Glutamatergic neuron (in vitro differentiated cells): ENCODE results near the gene SLC16A6. TPM values are rescaled to one million over a fixed set of nuclear protein-coding genes. Genes with fewer than 3 reads are reported as not detected.
A peak's percentile ranks its signal among the peaks of the same experiment; 100 is the strongest.
"Not testable (repeated sequence)": the region's sequence is repeated elsewhere in the genome, so short reads cannot be mapped to it uniquely, and the experiment has no call there.

Source experiments
- DNase-seq: peaks from one replicate; pipeline ENCODE4 v3.0.0; 2022
- H3K27ac Mint-ChIP-seq: one replicate; pipeline ENCODE4 v1.8.0; 2020; ENCODE audit warnings: mild to moderate bottlenecking, mixed read lengths, inconsistent platforms; ENCODE audit not compliant: unreplicated experiment
- H3K27me3 Mint-ChIP-seq: one replicate; pipeline ENCODE4 v1.8.0; 2020; ENCODE audit warnings: mild to moderate bottlenecking, moderate library complexity, mixed read lengths, inconsistent platforms; ENCODE audit not compliant: unreplicated experiment
- H3K36me3 Mint-ChIP-seq: one replicate; pipeline ENCODE4 v1.8.0; 2020; ENCODE audit warnings: mild to moderate bottlenecking, mixed read lengths, inconsistent platforms; ENCODE audit not compliant: unreplicated experiment
- H3K4me1 Mint-ChIP-seq: one replicate; pipeline ENCODE4 v1.8.0; 2020; ENCODE audit warnings: mild to moderate bottlenecking, low read depth, mixed read lengths, inconsistent platforms; ENCODE audit not compliant: unreplicated experiment
- H3K4me3 Mint-ChIP-seq: one replicate; pipeline ENCODE4 v1.8.0; 2020; ENCODE audit warnings: mild to moderate bottlenecking, mixed read lengths, inconsistent platforms; ENCODE audit not compliant: unreplicated experiment
- H3K9me3 Mint-ChIP-seq: one replicate; pipeline ENCODE4 v1.8.0; 2020; ENCODE audit warnings: mild to moderate bottlenecking, moderate library complexity, mixed read lengths, inconsistent platforms; ENCODE audit not compliant: unreplicated experiment
- long read RNA-seq: library from polyadenylated mRNA; unstranded; transcript quantifications from one replicate; pipeline ENCODE4 v2.0.0, GENCODE V29; 2020; ENCODE audit not compliant: unreplicated experiment
- total RNA-seq: library from RNA; stranded (reverse); fragmentation: NEBNext Ultra II Directional; extraction: Animal tissue kit (Norgen Biotek cat#: 25700); gene quantifications from one replicate; pipeline ENCODE4 v1.2.1, GENCODE V29; 2021; ENCODE audit not compliant: unreplicated experiment
- TF ChIP-seq, protein P1 (sequence below): fragments of 200-600 bp; sonication (generic); IDR thresholded peaks from one replicate; pipeline ENCODE4 v1.5.0; 2021; ENCODE audit not compliant: partially characterized antibody, unreplicated experiment

Gene SLC16A6, protein sequence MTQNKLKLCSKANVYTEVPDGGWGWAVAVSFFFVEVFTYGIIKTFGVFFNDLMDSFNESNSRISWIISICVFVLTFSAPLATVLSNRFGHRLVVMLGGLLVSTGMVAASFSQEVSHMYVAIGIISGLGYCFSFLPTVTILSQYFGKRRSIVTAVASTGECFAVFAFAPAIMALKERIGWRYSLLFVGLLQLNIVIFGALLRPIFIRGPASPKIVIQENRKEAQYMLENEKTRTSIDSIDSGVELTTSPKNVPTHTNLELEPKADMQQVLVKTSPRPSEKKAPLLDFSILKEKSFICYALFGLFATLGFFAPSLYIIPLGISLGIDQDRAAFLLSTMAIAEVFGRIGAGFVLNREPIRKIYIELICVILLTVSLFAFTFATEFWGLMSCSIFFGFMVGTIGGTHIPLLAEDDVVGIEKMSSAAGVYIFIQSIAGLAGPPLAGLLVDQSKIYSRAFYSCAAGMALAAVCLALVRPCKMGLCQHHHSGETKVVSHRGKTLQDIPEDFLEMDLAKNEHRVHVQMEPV
- 0.25 TPM for total RNA-seq
- long read RNA-seq: 0 reads

DNA sequence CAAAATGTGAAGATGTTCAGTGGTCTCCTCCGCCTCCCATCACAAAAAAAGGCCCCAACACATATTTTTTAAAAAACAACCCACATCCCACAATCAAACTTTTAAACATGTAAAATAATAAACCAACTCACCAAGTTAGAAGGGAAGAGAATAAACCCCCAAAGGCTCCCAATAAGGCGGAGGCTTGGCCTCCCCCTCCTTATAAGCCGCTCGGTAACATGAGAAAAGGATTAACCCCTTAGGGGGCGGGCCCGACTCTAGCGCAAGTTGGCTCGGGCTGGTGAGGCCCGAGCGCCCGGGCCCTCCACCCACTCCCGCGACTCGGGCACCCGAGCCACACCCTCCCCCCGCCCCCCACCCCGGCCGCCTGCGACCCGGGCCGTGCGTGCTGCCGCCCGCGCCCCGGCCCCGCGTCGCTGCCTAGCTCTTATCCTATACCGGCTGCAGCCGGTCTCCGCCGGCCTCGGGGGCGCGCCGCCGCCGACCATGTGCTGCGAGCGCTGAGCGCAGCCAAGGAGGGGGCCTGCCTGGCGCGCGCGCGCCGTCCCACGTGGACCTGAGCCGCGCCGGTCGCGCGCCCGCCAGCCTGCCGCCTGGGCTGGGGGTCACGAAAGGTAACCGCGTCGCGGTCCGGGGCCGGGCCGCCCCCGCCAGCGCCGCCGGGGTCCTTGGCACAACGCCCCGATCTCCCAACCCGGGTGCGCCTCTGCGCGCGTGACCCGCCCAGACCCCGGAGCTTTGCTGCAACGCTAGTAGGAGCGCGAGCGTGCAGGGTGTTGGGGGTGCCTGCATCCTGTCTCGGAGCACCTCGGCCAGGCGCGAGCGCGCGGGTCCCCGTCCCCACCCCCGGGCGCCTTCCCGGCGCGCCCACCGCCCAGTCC is at the start of gene SLC16A6, which contains the start of gene ARSG:
TSS of gene SLC16A6 (minus strand) at position 173 of the 881 bp plus-strand sequence. CDS start 12,807 bp downstream, outside the sequence.
TSS of gene ARSG (plus strand) at position 541 of the 881 bp plus-strand sequence. CDS start 15,999 bp downstream, outside the sequence.
- Mint-ChIP-seq H3K27ac (peak within 1 kb of the TSS; percentile 20), H3K4me3 (peak within 1 kb of the TSS; percentile 90), H3K4me1 (peaks cover 5% of the 10 kb centered on the region), H3K36me3 (no peaks in the 10 kb centered on the region), H3K27me3 (peaks cover 12% of the 10 kb centered on the region), H3K9me3 (peaks cover 2% of the 10 kb centered on the region)
- DNase-seq: peak; percentile 76
- TF ChIP-seq, protein P1, sequence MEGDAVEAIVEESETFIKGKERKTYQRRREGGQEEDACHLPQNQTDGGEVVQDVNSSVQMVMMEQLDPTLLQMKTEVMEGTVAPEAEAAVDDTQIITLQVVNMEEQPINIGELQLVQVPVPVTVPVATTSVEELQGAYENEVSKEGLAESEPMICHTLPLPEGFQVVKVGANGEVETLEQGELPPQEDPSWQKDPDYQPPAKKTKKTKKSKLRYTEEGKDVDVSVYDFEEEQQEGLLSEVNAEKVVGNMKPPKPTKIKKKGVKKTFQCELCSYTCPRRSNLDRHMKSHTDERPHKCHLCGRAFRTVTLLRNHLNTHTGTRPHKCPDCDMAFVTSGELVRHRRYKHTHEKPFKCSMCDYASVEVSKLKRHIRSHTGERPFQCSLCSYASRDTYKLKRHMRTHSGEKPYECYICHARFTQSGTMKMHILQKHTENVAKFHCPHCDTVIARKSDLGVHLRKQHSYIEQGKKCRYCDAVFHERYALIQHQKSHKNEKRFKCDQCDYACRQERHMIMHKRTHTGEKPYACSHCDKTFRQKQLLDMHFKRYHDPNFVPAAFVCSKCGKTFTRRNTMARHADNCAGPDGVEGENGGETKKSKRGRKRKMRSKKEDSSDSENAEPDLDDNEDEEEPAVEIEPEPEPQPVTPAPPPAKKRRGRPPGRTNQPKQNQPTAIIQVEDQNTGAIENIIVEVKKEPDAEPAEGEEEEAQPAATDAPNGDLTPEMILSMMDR: no peak

DNA sequence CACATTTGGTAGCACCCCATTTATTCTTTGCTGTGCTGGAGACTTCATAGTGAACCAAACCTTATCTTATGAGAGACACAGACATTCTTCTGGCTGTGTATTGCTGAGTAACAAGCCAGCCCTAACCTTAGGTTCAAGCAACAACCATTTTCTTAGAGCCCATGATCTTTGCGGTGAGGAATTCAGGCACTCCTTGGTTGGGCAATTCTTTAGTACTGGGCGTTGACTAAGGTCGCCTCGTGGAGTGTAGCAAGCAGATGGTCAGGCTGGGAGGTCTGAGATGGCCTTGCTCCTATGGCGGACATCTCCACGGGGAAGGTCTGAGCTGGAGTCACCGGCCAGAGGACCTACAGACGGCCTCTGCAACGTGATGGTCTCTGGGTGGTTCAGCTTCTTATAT is 43.5 kb upstream of the SLC16A6 start:
- H3K4me3 Mint-ChIP-seq: no peak overlapping the region

DNA sequence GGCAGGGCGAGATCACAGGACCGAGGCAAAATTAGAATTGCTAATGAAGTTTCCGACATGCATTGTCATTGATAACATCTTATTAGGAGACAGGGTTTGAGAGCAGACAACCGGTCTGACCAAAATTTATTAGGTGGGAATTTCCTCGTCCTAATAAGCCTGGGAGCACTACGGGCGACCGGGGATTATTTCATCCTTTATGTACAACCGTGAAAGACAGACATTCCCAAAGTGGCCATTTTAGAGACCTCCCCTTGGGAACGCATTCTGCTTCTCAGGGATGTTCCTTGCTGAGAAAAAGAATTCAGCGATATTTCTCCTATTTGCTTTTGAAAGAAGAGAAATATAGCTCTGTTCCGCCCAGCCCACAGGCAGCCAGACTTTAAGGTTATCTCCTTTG is 41.0 kb upstream of the SLC16A6 start:
- H3K4me1 Mint-ChIP-seq, H3K4me3 Mint-ChIP-seq, H3K9me3 Mint-ChIP-seq, H3K27ac Mint-ChIP-seq, DNase-seq, H3K27me3 Mint-ChIP-seq: not testable (repeated sequence)
- H3K36me3 Mint-ChIP-seq: peaks cover 15% of the 10 kb centered on the region

More for the DNA sequence above, 43.5 kb upstream of the SLC16A6 start:
- DNase-seq: no peak
- Mint-ChIP-seq H3K4me1 (no peaks in the 10 kb centered on the region), H3K9me3 (peaks cover 3% of the 10 kb centered on the region), H3K36me3 (peaks cover 9% of the 10 kb centered on the region), H3K27me3 (peaks cover 2% of the 10 kb centered on the region), H3K27ac (no peak overlapping the region)
- TF ChIP-seq, protein P1: no peak

DNA sequence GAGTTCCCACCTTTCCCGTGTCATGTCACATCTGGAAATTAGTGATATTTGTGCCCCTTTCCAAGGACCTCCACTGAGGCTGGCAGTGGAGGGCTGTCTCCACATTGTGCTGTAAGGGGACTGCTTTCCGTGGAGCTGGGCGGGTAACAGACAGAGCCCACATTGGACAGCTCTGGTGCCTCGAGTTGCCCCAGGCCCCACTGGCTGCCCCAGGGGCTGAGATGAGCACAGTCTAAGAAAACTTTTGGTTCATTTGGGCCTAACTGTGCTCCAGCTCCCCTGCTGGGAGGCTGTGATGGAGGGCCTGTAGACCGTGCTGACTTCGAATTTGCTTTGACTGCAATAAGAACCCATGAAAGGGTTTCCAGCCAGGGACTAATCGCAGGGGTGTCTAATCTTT is 38.4 kb upstream of the SLC16A6 start:
- H3K36me3 Mint-ChIP-seq: peaks cover 15% of the 10 kb centered on the region
- no peak for DNase-seq
- H3K27me3 Mint-ChIP-seq: peaks cover 10% of the 10 kb centered on the region
- H3K9me3 Mint-ChIP-seq: peaks cover 3% of the 10 kb centered on the region
- no peak overlapping the region for H3K27ac Mint-ChIP-seq
- H3K4me1 Mint-ChIP-seq: no peaks in the 10 kb centered on the region
- no peak overlapping the region for H3K4me3 Mint-ChIP-seq
- TF ChIP-seq, protein P1: no peak

DNA sequence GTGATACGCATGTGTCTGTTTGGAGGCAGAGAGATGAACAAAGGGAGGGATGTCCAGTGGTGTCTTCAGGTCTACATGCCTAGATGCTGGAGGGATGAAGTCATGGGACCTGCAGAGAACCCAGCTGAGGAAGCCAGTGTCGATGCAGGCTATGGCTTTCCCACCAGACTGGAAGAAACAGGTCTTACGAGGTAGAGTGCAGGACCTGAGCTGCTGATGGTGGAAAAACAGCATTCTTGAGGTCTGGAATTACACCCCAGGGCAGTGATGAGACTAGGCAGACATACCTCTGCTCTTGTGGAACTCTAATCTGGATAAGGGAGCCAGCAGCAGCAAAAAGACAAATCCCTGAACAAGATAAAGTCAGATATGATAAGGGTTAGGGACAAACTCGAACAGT is 37.7 kb upstream of the SLC16A6 start:
- peaks cover 3% of the 10 kb centered on the region for H3K9me3 Mint-ChIP-seq
- no peaks in the 10 kb centered on the region for H3K4me1 Mint-ChIP-seq
- TF ChIP-seq, protein P1: no peak
- peaks cover 10% of the 10 kb centered on the region for H3K27me3 Mint-ChIP-seq
- peaks cover 15% of the 10 kb centered on the region for H3K36me3 Mint-ChIP-seq
- no peak overlapping the region for H3K27ac Mint-ChIP-seq
- DNase-seq: no peak
- no peak overlapping the region for H3K4me3 Mint-ChIP-seq
